HG02798 (cell line): ENCODE measurements around the gene TMEM14B.
"Not testable (repeated sequence)": the region's sequence is repeated elsewhere in the genome, so short reads cannot be mapped to it uniquely, and the experiment has no call there.

Experiments used
- ATAC-seq: cut with Tn5 transposase; IDR thresholded peaks from one replicate; pipeline ENCODE4 v1.9.1; 2021; ENCODE audit warnings: mild to moderate bottlenecking; ENCODE audit not compliant: unreplicated experiment, poor library complexity

The TMEM14B gene

GRCh38 chr6:10747251-10747972 is at the start of gene TMEM14B:
TSS of gene TMEM14B (plus strand) at chr6:10747805. CDS start at chr6:10749246, 1,441 bp downstream.
- peak; percentile 97 for ATAC-seq

- no peak for ATAC-seq
Observed at GRCh38 chr6:10713962-10714361, 33.6 kb upstream of the TMEM14B start.

- ATAC-seq = no peak
Observed at GRCh38 chr6:10719296-10719963, 28.2 kb upstream of the TMEM14B start.

GRCh38 chr6:10719964-10720264 is 27.7 kb upstream of the TMEM14B start:
- ATAC-seq = no peak

- ATAC-seq = peak; percentile 28
Observed at GRCh38 chr6:10720265-10720959, 27.2 kb upstream of the TMEM14B start.

GRCh38 chr6:10720960-10721849 is 26.4 kb upstream of the TMEM14B start:
- ATAC-seq = not testable (repeated sequence)

- no peak for ATAC-seq
Observed at GRCh38 chr6:10721850-10722569, 25.6 kb upstream of the TMEM14B start.

- no peak for ATAC-seq
Observed at GRCh38 chr6:10722570-10722819, 25.1 kb upstream of the TMEM14B start.

GRCh38 chr6:10722820-10723566 is 24.6 kb upstream of the TMEM14B start, which contains the start of gene TMEM14C:
TSS of gene TMEM14C (plus strand) at chr6:10723070. CDS start at chr6:10724614, 1,544 bp downstream.
- peak; percentile 97 for ATAC-seq

- no peak for ATAC-seq
Observed at GRCh38 chr6:10723567-10723881, 24.1 kb upstream of the TMEM14B start.

DNA sequence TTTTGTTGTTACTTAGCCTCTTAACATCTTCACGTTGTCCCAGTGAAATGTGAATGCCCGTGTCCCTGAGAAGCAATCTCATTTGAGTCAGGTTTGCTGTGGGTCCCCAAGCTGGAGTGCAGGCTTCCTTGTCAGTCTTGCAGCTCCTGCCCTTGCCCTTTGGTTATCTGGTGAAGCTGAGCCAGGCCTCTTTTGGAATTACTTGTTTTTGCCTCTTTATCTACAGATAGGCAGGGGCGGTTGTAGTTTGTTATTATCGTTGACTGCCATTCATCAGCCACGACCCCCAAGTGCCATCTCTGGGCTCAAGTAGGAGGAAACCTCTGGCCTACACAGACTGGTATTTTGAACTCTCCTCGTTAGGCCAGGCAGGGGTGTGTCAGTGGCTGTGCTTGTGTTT is 22.6 kb upstream of the TMEM14B start:
- no peak for ATAC-seq

DNA sequence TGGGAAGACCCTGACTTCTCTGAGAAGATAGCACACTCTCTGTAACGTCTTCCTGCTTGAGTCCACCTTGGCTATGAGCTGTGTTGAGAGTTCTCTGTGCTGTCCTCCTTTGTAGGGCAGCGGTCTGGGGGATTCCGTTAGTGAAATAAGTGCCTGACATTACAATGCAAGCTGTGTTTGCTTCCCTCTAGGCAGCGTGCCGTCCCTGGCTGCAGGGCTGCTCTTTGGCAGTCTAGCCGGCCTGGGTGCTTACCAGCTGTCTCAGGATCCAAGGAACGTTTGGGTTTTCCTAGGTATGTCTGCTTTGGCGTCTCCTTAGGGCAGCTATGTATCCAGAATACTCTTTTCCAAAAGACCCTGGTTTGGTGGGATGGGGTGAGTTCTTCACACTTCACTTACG is 21.9 kb upstream of the TMEM14B start:
- no peak for ATAC-seq

- no peak for ATAC-seq
Observed at GRCh38 chr6:10730254-10730653, 17.4 kb upstream of the TMEM14B start.

- ATAC-seq = no peak
Observed at GRCh38 chr6:10733151-10733715, 14.4 kb upstream of the TMEM14B start.

DNA sequence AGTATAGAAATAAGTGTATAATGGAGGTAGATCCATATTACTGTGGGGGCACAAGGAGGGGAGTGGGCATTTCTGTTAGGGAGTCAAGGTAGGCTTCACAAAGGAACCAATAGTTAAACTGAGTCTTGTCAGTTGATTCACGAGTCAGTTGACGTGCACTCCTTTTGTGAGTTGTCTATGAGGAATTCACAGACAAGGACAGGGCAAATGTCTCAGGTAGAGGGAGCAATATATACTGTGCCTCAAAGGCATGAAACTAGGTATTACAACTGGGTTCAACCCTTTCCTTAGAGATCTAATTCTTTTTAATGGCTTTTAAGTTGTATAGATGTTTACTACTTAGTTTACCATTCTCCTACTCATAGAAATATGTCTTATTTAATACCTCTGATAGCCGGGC is 13.7 kb upstream of the TMEM14B start:
- ATAC-seq = no peak

DNA sequence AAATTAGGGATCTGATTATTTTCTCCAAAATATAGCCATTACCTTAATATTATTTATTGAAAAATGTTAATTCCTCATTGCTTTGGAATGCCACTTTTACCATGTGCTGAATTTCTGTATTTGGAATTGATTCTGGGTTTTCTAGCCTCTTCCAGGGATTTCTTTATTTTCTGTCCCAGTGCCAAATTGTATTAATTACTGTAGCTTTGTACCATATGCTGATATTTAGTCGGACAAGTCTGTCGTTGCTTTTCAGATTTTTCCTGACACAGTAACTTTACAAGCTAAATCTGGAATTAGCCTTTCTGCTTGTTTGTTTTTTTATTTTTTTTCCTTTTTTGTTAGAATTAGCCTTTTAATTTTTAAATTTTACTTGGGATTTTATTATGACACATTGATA is 10.9 kb upstream of the TMEM14B start:
- no peak for ATAC-seq

DNA sequence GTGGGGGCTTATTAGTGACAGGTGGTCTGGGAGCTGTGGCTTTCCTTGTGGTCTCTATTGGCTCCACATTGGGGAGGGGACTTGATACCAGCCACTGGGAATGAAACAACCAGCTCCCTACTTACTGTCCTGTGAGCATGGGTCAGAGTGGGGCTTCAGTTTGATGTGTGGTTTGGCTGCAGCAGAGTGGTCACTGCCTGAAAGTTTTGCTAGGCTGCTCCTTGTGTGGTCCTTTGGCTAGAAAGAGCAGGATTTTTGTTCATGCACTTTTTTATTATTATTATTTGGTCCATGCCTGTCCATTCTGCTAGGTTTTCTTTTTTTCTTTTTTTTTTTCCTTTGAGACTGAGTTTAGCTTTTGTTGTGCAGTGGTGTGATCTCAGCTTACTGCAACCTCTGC is 7.5 kb upstream of the TMEM14B start:
- ATAC-seq = no peak

- not testable (repeated sequence) for ATAC-seq
Observed at GRCh38 chr6:10741643-10742042, 6.0 kb upstream of the TMEM14B start.

GRCh38 chr6:10742251-10742650 is 5.4 kb upstream of the TMEM14B start:
- ATAC-seq = no peak
